GM10266 (cell line): ENCODE results near the gene GTF3C5.

Source experiments
- DNase-seq: peaks from one replicate; pipeline ENCODE4 v3.0.0; 2012; ENCODE audit errors: extremely low spot score
- TF ChIP-seq, protein P1 (sequence below): IDR thresholded peaks from 2 replicates; pipeline ENCODE4 v1.5.1; 2012; ENCODE audit warnings: mild to moderate bottlenecking, low read depth; ENCODE audit not compliant: control insufficient read depth, insufficient read depth; ENCODE audit errors: missing control alignments

GTF3C5 gene

DNA sequence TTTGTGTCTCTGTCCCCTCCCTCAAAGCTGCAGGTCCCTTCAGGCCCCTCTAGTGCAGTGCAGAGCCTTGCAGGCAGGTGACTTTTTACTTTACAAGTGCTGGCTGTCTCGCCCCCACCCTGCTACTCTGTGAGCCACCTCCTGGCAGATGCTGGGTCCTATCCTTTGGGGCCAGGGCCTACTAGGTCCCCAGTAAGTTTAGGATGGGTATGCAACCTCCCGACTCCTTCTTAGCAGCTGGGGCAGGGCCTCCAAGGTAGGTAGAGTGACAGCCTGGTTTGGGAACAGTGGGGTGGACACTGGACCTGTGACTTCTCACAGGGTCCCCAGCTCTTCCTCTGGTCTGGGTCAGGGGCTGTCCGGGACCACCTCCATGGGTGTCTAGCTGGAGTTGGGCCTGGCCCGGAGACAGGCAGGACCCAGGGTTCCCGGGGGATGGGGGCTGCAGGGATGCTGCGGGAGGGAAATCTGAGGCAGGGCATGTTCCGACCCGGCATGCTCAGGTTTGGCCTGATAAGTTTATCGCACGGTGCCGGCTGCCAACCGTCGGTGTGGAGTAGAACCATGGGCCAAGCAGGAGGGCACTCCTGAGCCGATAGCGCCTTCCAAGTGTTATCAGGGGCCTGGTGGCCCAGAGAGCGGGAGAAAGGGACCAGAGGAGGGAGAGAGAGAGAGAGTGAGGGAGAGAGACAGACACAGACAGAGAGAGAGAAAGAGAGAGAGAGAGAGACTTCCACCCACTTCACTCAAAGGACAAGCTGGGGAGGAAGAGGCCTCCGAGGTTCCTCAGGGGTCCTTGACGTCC, 31.8 kb upstream of the GTF3C5 start:
- no peak for DNase-seq
- TF ChIP-seq, protein P1, sequence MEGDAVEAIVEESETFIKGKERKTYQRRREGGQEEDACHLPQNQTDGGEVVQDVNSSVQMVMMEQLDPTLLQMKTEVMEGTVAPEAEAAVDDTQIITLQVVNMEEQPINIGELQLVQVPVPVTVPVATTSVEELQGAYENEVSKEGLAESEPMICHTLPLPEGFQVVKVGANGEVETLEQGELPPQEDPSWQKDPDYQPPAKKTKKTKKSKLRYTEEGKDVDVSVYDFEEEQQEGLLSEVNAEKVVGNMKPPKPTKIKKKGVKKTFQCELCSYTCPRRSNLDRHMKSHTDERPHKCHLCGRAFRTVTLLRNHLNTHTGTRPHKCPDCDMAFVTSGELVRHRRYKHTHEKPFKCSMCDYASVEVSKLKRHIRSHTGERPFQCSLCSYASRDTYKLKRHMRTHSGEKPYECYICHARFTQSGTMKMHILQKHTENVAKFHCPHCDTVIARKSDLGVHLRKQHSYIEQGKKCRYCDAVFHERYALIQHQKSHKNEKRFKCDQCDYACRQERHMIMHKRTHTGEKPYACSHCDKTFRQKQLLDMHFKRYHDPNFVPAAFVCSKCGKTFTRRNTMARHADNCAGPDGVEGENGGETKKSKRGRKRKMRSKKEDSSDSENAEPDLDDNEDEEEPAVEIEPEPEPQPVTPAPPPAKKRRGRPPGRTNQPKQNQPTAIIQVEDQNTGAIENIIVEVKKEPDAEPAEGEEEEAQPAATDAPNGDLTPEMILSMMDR, result no peak

DNA sequence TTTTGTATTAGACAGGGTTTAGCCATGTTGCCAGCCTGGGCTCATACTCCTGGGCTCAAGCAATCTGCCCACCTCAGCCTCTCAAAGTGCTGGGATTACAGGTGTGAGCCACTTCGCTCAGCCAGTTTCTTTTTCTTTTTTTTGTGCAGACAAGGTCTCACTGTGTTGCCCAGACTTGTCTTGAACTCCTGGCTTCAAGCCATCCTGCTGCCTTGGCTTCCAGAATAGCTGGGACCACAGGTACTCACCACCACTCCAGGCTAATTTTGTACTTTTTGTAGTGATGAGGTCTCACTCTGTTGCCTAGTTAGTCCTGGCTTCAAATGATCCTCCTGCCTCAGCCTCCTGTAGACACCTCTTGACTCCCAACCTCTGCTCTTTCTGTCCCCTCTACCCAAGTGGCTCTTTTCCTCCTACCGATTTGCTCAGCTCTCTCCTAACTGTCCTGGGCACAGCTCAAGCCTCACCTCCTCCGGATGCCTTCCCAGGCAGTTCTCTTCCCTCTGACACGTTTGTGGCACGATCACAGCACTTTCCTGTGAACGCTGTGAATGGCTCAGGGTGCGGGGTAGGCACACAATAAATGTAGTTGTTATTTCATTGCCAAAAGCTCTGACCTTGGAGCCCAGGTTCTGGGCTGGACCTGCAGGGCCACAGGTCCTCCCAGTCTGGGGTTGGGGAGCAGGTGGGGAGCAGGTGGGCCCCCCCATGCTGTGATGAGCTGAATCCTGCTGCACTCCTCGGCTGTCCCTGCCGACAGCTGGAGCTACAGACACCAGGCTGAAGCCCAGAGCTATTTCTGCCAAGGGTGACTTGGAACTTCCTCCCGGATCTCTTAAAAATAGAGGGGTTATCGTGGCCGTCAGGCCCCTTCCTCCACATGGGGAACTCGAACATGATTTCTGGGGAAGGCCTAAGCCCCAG, 28.4 kb upstream of the GTF3C5 start:
- no peak for DNase-seq
- TF ChIP-seq, protein P1, result no peak

DNA sequence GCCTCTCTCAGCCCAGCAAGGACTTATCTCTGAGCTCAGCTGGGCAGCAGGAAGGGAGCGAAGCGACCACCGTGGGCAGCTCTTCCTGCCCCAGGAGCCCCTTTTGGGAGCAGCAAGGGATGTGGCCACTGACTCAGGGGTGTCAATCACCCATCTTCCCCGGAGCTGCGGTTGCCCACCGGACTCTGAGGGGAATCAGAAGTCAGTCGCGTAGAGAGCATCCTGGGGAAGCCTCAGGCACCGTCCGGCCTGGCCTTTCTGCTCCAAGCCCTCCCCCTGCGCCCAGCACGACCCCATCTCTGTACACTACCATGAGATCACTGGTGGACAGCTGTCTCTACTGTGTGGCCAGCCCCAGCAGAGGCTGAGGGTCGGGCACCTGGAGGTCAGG, 27.7 kb upstream of the GTF3C5 start:
- DNase-seq, result no peak
- TF ChIP-seq, protein P1, result no peak

DNA sequence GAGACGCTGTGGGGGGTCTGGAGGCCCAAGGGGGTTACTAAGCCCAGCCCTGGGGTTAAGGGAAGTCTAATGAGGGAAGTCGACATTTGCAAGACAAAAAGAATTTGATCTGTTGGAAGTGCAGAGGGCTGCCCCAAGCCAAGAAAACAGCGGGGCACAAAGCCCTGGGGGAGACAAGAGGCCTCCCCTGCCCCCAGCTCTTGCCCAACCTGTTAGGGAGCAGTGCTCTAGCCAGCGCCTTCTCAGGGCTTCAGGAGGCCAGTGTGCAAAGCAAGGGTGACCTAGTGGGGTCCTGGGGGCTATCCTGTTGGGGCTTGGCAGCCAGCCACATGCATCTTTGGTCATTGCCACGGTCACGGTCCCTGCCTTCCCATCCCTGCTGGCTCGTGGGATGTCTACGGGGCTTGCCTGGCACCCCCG, 27.1 kb upstream of the GTF3C5 start:
- no peak for DNase-seq
- TF ChIP-seq, protein P1, result no peak

DNA sequence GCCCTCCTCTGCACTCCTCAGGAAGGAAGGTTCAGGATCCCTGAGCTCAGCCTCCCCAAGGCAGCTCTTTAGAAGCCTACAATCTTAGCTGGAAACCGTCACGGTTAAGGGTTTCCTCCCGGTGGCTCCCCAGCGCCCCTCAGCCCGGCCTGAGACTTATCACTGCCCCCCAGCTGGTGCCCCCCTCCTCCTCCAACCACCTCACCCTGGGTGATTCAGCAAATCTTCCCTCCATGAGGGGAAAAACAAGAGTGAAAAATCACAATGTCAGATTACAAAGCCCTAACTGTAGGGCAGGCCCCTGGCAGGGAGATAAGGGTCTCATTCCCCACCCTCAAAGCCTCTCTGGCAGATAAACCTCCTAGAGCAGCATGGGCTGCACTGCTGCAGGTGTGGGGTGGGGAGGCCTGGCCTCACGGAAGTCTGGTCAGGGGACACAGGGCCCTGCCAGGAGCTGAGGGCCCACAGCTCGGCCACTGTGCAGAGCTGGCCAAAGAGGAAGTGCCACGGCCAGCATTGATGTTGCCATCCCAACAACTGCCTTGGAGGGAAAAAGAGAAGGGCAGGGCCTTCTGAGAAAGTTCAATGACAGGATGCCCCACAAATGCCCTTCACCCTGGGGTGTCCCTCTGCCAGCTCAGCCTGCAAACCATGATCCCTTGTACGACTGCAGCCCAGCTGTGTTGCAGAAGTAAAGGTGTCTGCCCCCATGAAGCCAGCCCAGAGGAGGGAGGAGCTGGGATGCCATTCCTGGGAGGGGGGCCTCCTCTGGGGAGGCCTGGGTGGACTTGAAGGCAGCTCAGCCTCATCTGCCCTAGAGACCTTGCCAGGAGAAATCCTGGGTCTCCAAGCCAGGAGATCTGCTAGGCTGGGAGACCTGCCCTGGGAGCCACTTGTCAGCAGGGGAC, 26.5 kb upstream of the GTF3C5 start:
- no peak for DNase-seq
- TF ChIP-seq, protein P1, result no peak

DNA sequence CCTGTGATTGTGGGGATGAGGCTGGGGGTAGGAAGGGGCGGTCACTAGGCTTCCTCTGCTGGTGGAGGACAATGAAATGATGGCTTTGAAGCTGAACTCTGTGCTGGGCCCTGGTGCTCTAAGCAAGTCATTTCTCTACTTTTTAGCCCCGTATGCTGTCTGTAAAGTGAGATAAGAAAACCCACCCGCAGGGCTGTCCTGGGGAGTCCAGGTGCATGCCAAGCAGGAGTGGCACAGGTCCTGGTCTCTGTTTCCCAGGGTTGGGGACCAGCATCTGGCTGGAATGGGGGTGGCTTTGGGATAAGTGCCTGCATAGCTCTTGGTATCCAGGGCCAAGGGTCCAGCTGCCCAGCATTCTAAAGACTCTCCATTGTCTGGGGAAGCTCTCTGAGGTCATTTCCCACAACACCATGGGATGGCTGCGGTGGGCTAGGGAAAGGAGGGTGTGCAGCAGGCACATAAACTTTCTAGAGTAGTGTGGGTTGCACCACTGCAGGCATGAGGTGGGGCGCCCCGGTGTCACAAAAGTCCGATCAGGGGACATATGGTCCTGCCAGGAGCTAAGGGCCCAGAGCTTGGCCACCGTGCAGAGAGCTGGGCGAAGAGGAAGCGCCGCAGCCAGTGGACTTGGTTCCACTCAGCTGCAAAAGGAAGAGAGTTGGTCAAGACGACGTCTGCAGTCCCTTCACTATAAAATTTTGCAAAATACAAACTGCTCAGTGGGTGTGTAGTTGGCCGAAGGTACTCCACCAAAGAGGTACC, 25.6 kb upstream of the GTF3C5 start:
- DNase-seq, result no peak
- TF ChIP-seq, protein P1, result no peak
